ENCODE results near the gene ARID3A.

ARID3A gene

DNA sequence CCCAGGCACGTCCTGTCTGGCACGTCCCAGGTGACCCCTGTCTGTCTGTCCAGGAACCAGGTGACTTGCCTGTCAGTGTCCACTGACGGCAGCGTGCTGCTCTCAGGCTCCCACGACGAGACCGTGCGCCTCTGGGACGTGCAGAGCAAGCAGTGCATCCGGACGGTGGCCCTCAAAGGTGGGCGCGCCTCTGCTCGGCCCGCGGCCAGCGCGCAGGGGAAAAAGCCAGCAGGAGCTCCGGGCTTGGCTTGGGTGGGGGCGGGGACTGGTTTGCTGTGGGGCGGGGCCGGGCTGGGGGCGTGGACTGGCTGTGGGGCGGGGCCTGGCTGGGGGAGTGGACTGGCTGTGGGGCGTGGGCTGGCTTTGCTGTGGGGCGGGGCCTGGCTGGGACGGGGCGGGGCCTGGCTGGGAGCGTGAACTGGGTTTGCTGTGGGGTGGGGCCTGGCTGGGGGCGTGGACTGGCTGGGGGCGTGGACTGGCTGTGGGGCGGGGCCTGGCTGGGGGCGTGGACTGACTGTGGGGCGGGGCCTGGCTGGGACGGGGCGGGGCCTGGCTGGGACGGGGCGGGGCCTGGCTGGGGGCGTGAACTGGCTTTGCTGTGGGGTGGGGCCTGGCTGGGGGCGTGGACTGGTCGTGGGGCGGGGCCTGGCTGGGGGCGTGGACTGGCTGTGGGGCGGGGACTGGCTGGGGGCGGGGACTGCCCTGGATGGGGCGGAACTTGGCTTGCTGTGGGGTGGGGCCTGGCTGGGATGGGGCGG is 65.5 kb downstream of the ARID3A start:
- Histone ChIP-seq H3K9me3 (no peaks in the 10 kb centered on the region), H3K36me3 (no peaks in the 10 kb centered on the region), H3K4me1 (ENCODE audit: control insufficient read depth in 1 of 2, insufficient read depth in 1 of 2, low read depth in 1 of 2, low read length in 1 of 2) (no peaks in the 10 kb centered on the region), H3K4me3 (ENCODE audit: low read depth in 1 of 2, low read length in 1 of 2) (no peak overlapping the region), H3K27ac (no peak overlapping the region), H3K27me3 (peaks cover 15% of the 10 kb centered on the region)
- TF ChIP-seq, protein P1, sequence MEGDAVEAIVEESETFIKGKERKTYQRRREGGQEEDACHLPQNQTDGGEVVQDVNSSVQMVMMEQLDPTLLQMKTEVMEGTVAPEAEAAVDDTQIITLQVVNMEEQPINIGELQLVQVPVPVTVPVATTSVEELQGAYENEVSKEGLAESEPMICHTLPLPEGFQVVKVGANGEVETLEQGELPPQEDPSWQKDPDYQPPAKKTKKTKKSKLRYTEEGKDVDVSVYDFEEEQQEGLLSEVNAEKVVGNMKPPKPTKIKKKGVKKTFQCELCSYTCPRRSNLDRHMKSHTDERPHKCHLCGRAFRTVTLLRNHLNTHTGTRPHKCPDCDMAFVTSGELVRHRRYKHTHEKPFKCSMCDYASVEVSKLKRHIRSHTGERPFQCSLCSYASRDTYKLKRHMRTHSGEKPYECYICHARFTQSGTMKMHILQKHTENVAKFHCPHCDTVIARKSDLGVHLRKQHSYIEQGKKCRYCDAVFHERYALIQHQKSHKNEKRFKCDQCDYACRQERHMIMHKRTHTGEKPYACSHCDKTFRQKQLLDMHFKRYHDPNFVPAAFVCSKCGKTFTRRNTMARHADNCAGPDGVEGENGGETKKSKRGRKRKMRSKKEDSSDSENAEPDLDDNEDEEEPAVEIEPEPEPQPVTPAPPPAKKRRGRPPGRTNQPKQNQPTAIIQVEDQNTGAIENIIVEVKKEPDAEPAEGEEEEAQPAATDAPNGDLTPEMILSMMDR (IDR thresholded peaks at IDR 0.05), result no peak

- TF ChIP-seq, protein P1 (IDR thresholded peaks at IDR 0.05), result no peak
- Histone ChIP-seq H3K9me3 (no peaks in the 10 kb centered on the region), H3K36me3 (no peaks in the 10 kb centered on the region), H3K27ac (no peak overlapping the region), H3K4me3 (ENCODE audit: low read depth in 1 of 2, low read length in 1 of 2) (no peak overlapping the region), H3K27me3 (peaks cover 23% of the 10 kb centered on the region), H3K4me1 (ENCODE audit: control insufficient read depth in 1 of 2, insufficient read depth in 1 of 2, low read depth in 1 of 2, low read length in 1 of 2) (no peaks in the 10 kb centered on the region)
Observed at GRCh38 chr19:991932-992669, 66.3 kb downstream of the ARID3A start.

GRCh38 chr19:992670-993055 is 66.8 kb downstream of the ARID3A start:
- no peaks in the 10 kb centered on the region for H3K36me3 ChIP-seq
- H3K4me3 ChIP-seq (ENCODE audit: low read depth in 1 of 2, low read length in 1 of 2), result no peak overlapping the region
- no peaks in the 10 kb centered on the region for H3K4me1 ChIP-seq (ENCODE audit: control insufficient read depth in 1 of 2, insufficient read depth in 1 of 2, low read depth in 1 of 2, low read length in 1 of 2)
- H3K9me3 ChIP-seq, result no peaks in the 10 kb centered on the region
- TF ChIP-seq, protein P1 (IDR thresholded peaks at IDR 0.05), result no peak
- no peak overlapping the region for H3K27ac ChIP-seq
- peaks cover 29% of the 10 kb centered on the region for H3K27me3 ChIP-seq

DNA sequence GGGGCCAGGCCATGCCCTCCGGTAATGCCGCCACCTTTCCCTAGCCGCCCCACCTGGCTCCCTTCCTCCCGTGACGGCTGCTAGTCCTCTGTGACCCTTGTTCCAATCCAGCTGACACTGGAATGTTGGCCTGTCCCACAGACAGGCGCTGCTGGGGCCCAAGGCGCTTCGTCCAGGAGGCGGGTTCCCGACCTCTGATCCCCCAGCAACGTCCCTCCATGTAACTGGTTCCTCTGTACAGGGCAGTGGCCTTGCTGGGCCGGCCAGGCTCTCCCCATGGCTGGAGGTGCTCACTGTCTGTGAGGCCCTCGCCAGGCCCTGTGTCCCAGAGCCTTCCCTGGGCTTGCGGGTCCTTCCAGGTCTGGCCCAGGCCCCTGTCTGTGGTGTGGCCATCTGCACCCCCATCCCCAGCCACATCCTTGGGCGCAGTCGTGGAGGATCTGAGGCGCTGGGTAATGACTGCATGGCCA is 67.6 kb downstream of the ARID3A start:
- no peak overlapping the region for H3K4me3 ChIP-seq (ENCODE audit: low read depth in 1 of 2, low read length in 1 of 2)
- H3K27ac ChIP-seq, result no peak overlapping the region
- no peaks in the 10 kb centered on the region for H3K9me3 ChIP-seq
- no peaks in the 10 kb centered on the region for H3K36me3 ChIP-seq
- H3K27me3 ChIP-seq, result peaks cover 36% of the 10 kb centered on the region
- TF ChIP-seq, protein P1 (IDR thresholded peaks at IDR 0.05), result no peak
- no peaks in the 10 kb centered on the region for H3K4me1 ChIP-seq (ENCODE audit: control insufficient read depth in 1 of 2, insufficient read depth in 1 of 2, low read depth in 1 of 2, low read length in 1 of 2)

DNA sequence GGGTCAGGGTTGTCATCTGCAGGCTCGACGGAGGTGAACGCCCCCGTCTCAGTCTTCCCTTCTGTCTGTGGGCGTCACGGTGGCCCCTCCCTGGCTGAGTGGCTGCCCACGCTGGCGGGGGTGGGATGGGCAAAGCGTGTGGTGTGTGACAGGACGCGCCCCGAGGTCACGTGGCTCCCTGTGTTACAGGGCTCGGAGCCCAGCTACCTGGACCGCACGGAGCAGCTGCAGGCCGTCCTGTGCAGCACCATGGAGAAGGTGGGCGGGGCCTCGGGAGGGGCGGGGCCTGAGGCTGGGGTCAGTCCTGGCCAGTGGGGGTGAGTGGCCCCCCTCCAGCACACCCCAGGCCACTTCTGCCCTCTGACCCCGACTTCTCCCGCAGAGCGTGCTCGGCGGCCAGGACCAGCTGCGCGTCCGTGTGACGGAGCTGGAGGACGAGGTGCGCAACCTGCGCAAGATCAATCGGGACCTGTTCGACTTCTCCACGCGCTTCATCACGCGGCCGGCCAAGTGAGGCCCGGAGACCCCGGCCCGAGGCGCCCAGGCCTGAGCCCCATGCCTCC is 68.1 kb downstream of the ARID3A start:
- Histone ChIP-seq H3K9me3 (no peaks in the 10 kb centered on the region), H3K27me3 (peaks cover 41% of the 10 kb centered on the region), H3K27ac (no peak overlapping the region), H3K36me3 (no peaks in the 10 kb centered on the region), H3K4me3 (ENCODE audit: low read depth in 1 of 2, low read length in 1 of 2) (no peak overlapping the region), H3K4me1 (ENCODE audit: control insufficient read depth in 1 of 2, insufficient read depth in 1 of 2, low read depth in 1 of 2, low read length in 1 of 2) (no peaks in the 10 kb centered on the region)
- TF ChIP-seq, protein P1 (IDR thresholded peaks at IDR 0.05), result no peak
